HEK293T (cell line): ENCODE data around the gene IDH2.

Experiments
- BHLHE40 ChIP-seq: fragments of 450-650 bp; IDR thresholded peaks from 2 replicates; pipeline ENCODE4 v1.6.1; 2016; ENCODE audit warnings: mild to moderate bottlenecking, moderate library complexity, borderline replicate concordance
- ELF4 ChIP-seq: fragments of 450-650 bp; IDR thresholded peaks from 2 replicates; pipeline ENCODE4 v1.6.1; 2017; ENCODE audit warnings: antibody characterized with exemption
- FOXM1 ChIP-seq: fragments of 450-650 bp; IDR thresholded peaks from 2 replicates; pipeline ENCODE4 v1.6.1; 2017; ENCODE audit warnings: mild to moderate bottlenecking, borderline replicate concordance
- L3MBTL2 ChIP-seq: fragments of 450-650 bp; conservative IDR thresholded peaks from 2 replicates; pipeline ENCODE4 v1.6.1; 2016; ENCODE audit warnings: mild to moderate bottlenecking
- SP1 ChIP-seq: fragments of 450-650 bp; IDR thresholded peaks from 2 replicates; pipeline ENCODE4 v1.6.1; 2017

DNA sequence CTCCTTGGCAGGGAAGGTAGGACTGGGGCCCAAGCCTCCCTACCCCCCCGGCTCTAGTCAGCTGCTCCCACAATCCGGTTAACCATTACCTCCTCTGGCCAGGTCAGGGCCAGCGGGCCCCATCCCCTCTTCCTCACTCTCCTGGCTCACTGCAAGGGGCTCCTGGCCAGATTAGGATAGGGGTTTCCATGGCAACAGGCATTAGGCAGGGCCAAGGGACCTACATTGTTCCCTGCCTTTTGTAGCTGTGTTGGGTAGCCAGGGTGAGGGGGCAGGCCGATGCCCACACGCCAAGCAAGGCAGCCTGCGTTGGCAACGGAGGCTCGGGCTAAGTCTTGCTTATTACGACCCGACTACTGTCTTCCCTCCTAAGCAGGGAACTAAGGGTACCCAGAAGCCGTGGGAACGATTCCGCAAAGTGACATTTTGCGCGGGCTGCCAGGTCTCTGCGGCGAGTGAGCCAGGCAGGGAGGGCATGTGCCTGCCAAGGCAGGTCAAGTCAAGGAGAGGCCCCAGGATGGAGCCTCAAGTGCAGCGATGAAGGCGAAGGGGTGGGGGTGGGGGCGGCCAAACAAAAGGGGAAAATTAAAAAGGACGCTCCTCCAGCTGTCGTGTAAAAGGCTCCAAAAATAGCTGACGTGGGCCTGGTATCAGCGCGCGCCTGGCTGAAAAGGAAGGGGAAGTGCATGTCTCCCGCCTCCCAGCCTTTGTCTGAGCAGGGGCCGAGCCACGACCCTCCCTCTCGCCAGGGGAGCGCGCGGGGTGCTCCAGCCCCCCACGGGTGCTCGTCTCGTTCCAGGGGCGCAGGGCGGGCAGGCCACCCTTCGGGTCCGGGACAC, 919 bp downstream of the IDH2 start:
- TF ChIP-seq BHLHE40 (no peak), FOXM1 (no peak), ELF4 (no peak), L3MBTL2 (no peak), SP1 (no peak)
